A673 (cell line): ENCODE measurements around the gene TEX9.

Source experiments
- EZH2 ChIP-seq: fragments of 200-600 bp; sonication (generic); IDR thresholded peaks from 2 replicates; pipeline ENCODE4 v1.6.1; 2017; ENCODE audit warnings: borderline replicate concordance, low read depth, mild to moderate bottlenecking, mixed read lengths, antibody characterized with exemption, low read length; ENCODE audit not compliant: poor library complexity, severe bottlenecking
- TF ChIP-seq, protein P1 (sequence below): fragments of 300-800, 200-600 bp; sonication (generic); conservative IDR thresholded peaks from 2 replicates; pipeline ENCODE4 v1.5.1; 2017; ENCODE audit warnings: low read depth, mild to moderate bottlenecking, antibody characterized with exemption, low read length, moderate library complexity, mixed read lengths

DNA sequence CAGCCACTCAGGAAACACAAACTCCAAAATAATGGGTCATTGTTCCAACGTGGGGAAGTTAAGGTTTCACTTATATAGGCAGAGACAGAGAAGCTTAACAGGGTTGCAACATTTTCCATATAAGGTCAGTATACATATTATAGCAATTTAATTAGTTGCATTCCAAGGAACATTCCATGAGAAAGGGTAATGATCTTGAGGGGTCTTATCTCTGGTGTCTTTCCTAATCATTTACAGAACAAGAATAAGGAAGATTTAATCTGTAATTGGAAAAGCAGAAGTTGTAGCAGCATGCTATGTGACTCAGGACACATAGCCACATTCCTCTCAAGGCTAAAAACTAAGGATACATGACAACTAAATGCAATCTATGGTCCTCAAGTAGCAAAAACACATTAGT is 94.8 kb downstream of the TEX9 start:
- TF ChIP-seq, protein P1, sequence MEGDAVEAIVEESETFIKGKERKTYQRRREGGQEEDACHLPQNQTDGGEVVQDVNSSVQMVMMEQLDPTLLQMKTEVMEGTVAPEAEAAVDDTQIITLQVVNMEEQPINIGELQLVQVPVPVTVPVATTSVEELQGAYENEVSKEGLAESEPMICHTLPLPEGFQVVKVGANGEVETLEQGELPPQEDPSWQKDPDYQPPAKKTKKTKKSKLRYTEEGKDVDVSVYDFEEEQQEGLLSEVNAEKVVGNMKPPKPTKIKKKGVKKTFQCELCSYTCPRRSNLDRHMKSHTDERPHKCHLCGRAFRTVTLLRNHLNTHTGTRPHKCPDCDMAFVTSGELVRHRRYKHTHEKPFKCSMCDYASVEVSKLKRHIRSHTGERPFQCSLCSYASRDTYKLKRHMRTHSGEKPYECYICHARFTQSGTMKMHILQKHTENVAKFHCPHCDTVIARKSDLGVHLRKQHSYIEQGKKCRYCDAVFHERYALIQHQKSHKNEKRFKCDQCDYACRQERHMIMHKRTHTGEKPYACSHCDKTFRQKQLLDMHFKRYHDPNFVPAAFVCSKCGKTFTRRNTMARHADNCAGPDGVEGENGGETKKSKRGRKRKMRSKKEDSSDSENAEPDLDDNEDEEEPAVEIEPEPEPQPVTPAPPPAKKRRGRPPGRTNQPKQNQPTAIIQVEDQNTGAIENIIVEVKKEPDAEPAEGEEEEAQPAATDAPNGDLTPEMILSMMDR, result no peak
- no peak for TF ChIP-seq EZH2
